ENCODE measurements around the gene CDC42BPB. TPM values are rescaled to one million over a fixed set of nuclear protein-coding genes. Genes with fewer than 3 reads are reported as not detected.

CDC42BPB gene
- total RNA-seq, 1 experiment from 2014 or later: 103 TPM

- no peak overlapping the region for H3K4me3 Mint-ChIP-seq
- Histone ChIP-seq H3K23ac (ENCODE audit: insufficient read length, low read depth, low read length) (no peak overlapping the region), H2AK5ac (ENCODE audit: insufficient read length, low read length) (no peak overlapping the region), H3T11ph (ENCODE audit: low read length) (no peak overlapping the region), H3K27ac (ENCODE audit: insufficient read length, low read depth, low read length) (no peak overlapping the region), H3K27me3 (ENCODE audit: insufficient read depth, low read length) (no peaks in the 10 kb centered on the region), H4K20me1 (ENCODE audit: control insufficient read depth, insufficient read depth, insufficient read length) (no peaks in the 10 kb centered on the region), H2BK20ac (ENCODE audit: low read depth, low read length, poor library complexity, severe bottlenecking) (no peak overlapping the region), H2AFZ (ENCODE audit: low read length) (no peak overlapping the region), H4K8ac (replicated peaks; ENCODE audit: insufficient read length, low read depth, low read length) (no peak overlapping the region), H4K5ac (ENCODE audit: insufficient read length, low read depth, low read length) (no peak overlapping the region), H3K18ac (ENCODE audit: insufficient read length, low read depth, low read length) (no peak overlapping the region), H3K4me1 (ENCODE audit: insufficient read depth, low read length) (no peaks in the 10 kb centered on the region), H2BK120ac (ENCODE audit: low read depth, low read length, poor library complexity, severe bottlenecking) (no peak overlapping the region), H3K4me2 (ENCODE audit: insufficient read depth, insufficient read length, low read length) (no peak overlapping the region), H3K4ac (ENCODE audit: low read depth, low read length) (no peak overlapping the region), H3K56ac (ENCODE audit: insufficient read length, low read depth, low read length) (no peak overlapping the region), H2BK5ac (ENCODE audit: insufficient read length, low read length) (no peak overlapping the region), H2BK15ac (ENCODE audit: low read depth, low read length) (no peak overlapping the region), H3K23me2 (ENCODE audit: insufficient read length, low read depth, low read length, poor library complexity, severe bottlenecking) (no peaks in the 10 kb centered on the region), H3K9ac (ENCODE audit: extremely low read depth, insufficient read length, low read length) (no peak overlapping the region), H3K14ac (ENCODE audit: insufficient read depth, low read length) (no peak overlapping the region), H3K9me3 (ENCODE audit: control insufficient read depth, low read depth, low read length) (no peaks in the 10 kb centered on the region), H2BK12ac (ENCODE audit: insufficient read length, low read depth, low read length) (no peak overlapping the region), H3K79me1 (ENCODE audit: insufficient read depth, low read depth, low read length, poor library complexity, severe bottlenecking) (no peaks in the 10 kb centered on the region), H3K79me2 (ENCODE audit: insufficient read depth, low read length) (no peaks in the 10 kb centered on the region), H4K91ac (ENCODE audit: insufficient read length, low read depth, low read length) (no peak overlapping the region)
- no peak for DNase-seq
- H3K27ac Mint-ChIP-seq: no peak overlapping the region; a peak in 1 of 7 replicates
- peaks cover 28 to 88% (median 86%) of the 10 kb centered on the region in 3 experiments; a peak in 6 of 7 replicates for H3K36me3 Mint-ChIP-seq (ENCODE audit: insufficient read depth in 1 of 3, low read depth in 3 of 3)
- H3K4me1 Mint-ChIP-seq: peaks cover 0 to 6% of the 10 kb centered on the region in 2 experiments; a peak in 1 of 4 replicates
- no peaks in the 10 kb centered on the region for H3K27me3 Mint-ChIP-seq (ENCODE audit: low read depth)
- no peaks in the 10 kb centered on the region for H3K9me3 Mint-ChIP-seq
- TF ChIP-seq, protein P1, sequence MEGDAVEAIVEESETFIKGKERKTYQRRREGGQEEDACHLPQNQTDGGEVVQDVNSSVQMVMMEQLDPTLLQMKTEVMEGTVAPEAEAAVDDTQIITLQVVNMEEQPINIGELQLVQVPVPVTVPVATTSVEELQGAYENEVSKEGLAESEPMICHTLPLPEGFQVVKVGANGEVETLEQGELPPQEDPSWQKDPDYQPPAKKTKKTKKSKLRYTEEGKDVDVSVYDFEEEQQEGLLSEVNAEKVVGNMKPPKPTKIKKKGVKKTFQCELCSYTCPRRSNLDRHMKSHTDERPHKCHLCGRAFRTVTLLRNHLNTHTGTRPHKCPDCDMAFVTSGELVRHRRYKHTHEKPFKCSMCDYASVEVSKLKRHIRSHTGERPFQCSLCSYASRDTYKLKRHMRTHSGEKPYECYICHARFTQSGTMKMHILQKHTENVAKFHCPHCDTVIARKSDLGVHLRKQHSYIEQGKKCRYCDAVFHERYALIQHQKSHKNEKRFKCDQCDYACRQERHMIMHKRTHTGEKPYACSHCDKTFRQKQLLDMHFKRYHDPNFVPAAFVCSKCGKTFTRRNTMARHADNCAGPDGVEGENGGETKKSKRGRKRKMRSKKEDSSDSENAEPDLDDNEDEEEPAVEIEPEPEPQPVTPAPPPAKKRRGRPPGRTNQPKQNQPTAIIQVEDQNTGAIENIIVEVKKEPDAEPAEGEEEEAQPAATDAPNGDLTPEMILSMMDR (conservative IDR thresholded peaks at IDR 0.05): no peak
- no CpG with 5 or more reads among the region's 10 CpGs for WGBS (ENCODE audit: extremely low coverage, insufficient read length, low lambda C conversion rate)
Observed at GRCh38 chr14:102957222-102957621, 100.1 kb downstream of the CDC42BPB start.

All from H9 (cell line).